Measurements from ENCODE around the gene RPS21.
"Not testable (repeated sequence)": the region's sequence is repeated elsewhere in the genome, so short reads cannot be mapped to it uniquely, and the experiment has no call there.

Gene RPS21

GRCh38 chr20:62372042-62372993, 14.6 kb upstream of the RPS21 start:
- DNase-seq (ENCODE audit: extremely low read depth, insufficient read length) = no peak
- no peaks in the 10 kb centered on the region; the same call in 1 of the 2 replicates for H3K36me3 ChIP-seq (ENCODE audit: control insufficient read depth, insufficient read depth, low read length)
- TF ChIP-seq, protein P1, sequence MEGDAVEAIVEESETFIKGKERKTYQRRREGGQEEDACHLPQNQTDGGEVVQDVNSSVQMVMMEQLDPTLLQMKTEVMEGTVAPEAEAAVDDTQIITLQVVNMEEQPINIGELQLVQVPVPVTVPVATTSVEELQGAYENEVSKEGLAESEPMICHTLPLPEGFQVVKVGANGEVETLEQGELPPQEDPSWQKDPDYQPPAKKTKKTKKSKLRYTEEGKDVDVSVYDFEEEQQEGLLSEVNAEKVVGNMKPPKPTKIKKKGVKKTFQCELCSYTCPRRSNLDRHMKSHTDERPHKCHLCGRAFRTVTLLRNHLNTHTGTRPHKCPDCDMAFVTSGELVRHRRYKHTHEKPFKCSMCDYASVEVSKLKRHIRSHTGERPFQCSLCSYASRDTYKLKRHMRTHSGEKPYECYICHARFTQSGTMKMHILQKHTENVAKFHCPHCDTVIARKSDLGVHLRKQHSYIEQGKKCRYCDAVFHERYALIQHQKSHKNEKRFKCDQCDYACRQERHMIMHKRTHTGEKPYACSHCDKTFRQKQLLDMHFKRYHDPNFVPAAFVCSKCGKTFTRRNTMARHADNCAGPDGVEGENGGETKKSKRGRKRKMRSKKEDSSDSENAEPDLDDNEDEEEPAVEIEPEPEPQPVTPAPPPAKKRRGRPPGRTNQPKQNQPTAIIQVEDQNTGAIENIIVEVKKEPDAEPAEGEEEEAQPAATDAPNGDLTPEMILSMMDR (IDR thresholded peaks at IDR 0.05; ENCODE audit: insufficient read depth, low read length, poor library complexity, severe bottlenecking) = no peak

GRCh38 chr20:62373631-62374179, 13.2 kb upstream of the RPS21 start:
- H3K27me3 ChIP-seq (replicated peaks; ENCODE audit: control insufficient read depth, insufficient read depth, low read length); DNase-seq (ENCODE audit: extremely low read depth, insufficient read length); H3K4me3 ChIP-seq (replicated peaks; ENCODE audit: low read depth, low read length); H3K36me3 ChIP-seq (ENCODE audit: control insufficient read depth, insufficient read depth, low read length): not testable (repeated sequence)

More at GRCh38 chr20:62372042-62372993, 14.6 kb upstream of the RPS21 start:
- Histone ChIP-seq H3K27me3 (replicated peaks; ENCODE audit: control insufficient read depth, insufficient read depth, low read length) (peaks cover 1% of the 10 kb centered on the region), H3K4me3 (replicated peaks; ENCODE audit: low read depth, low read length) (no peak overlapping the region)

- DNase-seq (ENCODE audit: extremely low read depth, insufficient read length) = no peak
- no peaks in the 10 kb centered on the region; the same call in 1 of the 2 replicates for H3K36me3 ChIP-seq (ENCODE audit: control insufficient read depth, insufficient read depth, low read length)
- TF ChIP-seq, protein P1 (IDR thresholded peaks at IDR 0.05; ENCODE audit: insufficient read depth, low read length, poor library complexity, severe bottlenecking) = no peak
- peaks cover 1% of the 10 kb centered on the region; the same call in 1 of the 2 replicates for H3K27me3 ChIP-seq (replicated peaks; ENCODE audit: control insufficient read depth, insufficient read depth, low read length)
- no peak overlapping the region for H3K4me3 ChIP-seq (replicated peaks; ENCODE audit: low read depth, low read length)
Observed at GRCh38 chr20:62374331-62375152, 12.4 kb upstream of the RPS21 start.

- no peaks in the 10 kb centered on the region for H3K27me3 ChIP-seq (replicated peaks; ENCODE audit: control insufficient read depth, insufficient read depth, low read length)
- H3K36me3 ChIP-seq (ENCODE audit: control insufficient read depth, insufficient read depth, low read length) = peaks cover 1% of the 10 kb centered on the region
- H3K4me3 ChIP-seq (replicated peaks; ENCODE audit: low read depth, low read length) = no peak overlapping the region
- TF ChIP-seq, protein P1 (IDR thresholded peaks at IDR 0.05; ENCODE audit: insufficient read depth, low read length, poor library complexity, severe bottlenecking) = no peak
- DNase-seq (ENCODE audit: extremely low read depth, insufficient read length) = no peak
Observed at GRCh38 chr20:62376112-62377063, 10.5 kb upstream of the RPS21 start.

DNA sequence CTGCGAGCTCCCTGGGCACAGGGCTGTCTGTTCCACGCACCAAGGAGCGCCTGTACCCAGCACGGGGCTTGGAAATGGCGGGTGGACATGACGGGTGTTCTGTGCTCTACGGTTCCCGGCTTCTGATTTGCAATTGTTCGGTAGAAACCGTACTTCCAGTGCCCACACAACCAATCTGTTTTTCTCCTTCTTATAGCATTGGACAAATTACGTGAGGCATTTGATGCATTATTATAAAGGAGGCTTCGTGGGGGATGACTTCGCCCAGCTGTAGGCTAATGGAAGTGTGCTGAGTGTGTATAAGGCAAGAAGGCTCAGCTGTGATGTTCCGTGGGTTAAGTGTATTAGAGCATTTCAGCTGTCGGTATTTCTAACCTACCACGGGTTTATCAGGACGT, 9.8 kb upstream of the RPS21 start:
- no peak overlapping the region for H3K4me3 ChIP-seq (replicated peaks; ENCODE audit: low read depth, low read length)
- TF ChIP-seq, protein P1 (IDR thresholded peaks at IDR 0.05; ENCODE audit: insufficient read depth, low read length, poor library complexity, severe bottlenecking) = no peak
- DNase-seq (ENCODE audit: extremely low read depth, insufficient read length) = no peak

More for the DNA sequence above, 9.8 kb upstream of the RPS21 start:
- Histone ChIP-seq H3K36me3 (ENCODE audit: control insufficient read depth, insufficient read depth, low read length) (peaks cover 1% of the 10 kb centered on the region), H3K27me3 (replicated peaks; ENCODE audit: control insufficient read depth, insufficient read depth, low read length) (no peaks in the 10 kb centered on the region)

Measured in GM06990 (cell line).